HG03135 (cell line): ENCODE data around the gene RPH3AL.

Source experiments
- ATAC-seq: cut with Tn5 transposase; IDR thresholded peaks from one replicate; pipeline ENCODE4 v1.9.1; 2021; ENCODE audit warnings: mild to moderate bottlenecking, moderate library complexity; ENCODE audit not compliant: unreplicated experiment

RPH3AL gene

GRCh38 chr17:163514-164098 is 189.0 kb downstream of the RPH3AL start:
- ATAC-seq, result no peak

GRCh38 chr17:162689-163088 is 189.9 kb downstream of the RPH3AL start:
- ATAC-seq, result no peak
